HCT116 (cell line): ENCODE data around the gene NACC1. TPM values are rescaled to one million over a fixed set of nuclear protein-coding genes. Genes with fewer than 3 reads are reported as not detected.

Experiments used
- ATAC-seq: fragments of 200-7000 bp; cut with Tn5 transposase; 2 replicates; pipeline ENCODE4 v1.9.1; 2020; ENCODE audit warnings: mild to moderate bottlenecking, moderate library complexity
- BruUV-seq: library from RNA; stranded (reverse); fragments of 400-500 nt; replicated peaks from 2 replicates; lab custom pipeline; 2021; lab: Mats Ljungman, UMichigan
- CTCF ChIA-PET: fragments of 300-600 bp; sonication (Branson Sonifier 250); formaldehyde crosslinking; loops from one replicate; lab custom pipeline; 2021; ENCODE audit warnings: antibody characterized with exemption; lab: Charles Lee
- POLR2A ChIA-PET: fragments of 300-600, 350-600 bp; sonication (Branson Sonifier 250); formaldehyde crosslinking; loops from one replicate; lab custom pipeline; 2021; ENCODE audit warnings: antibody characterized with exemption; lab: Charles Lee
- RAD21 ChIA-PET, 2 experiments: fragments of 300-600 bp; sonication (Branson Sonifier 250); formaldehyde crosslinking; loops; one replicate each; lab custom pipeline; 2023; ENCODE audit warnings: low total read pairs in 2 of 2; ENCODE audit not compliant: uncharacterized antibody in 2 of 2, unreplicated experiment in 2 of 2, low non-redundant PET in 1 of 2; lab: Charles Lee
- DNase-seq: peaks from one replicate; pipeline ENCODE4 v3.0.0-alpha.2; 2010; ENCODE audit warnings: low read depth, low spot score
- H2AFZ ChIP-seq: fragments of 200-600 bp; shearing (Covaris generic), sonication (generic); 2 replicates; pipeline ENCODE4 v1.6.1; 2017; ENCODE audit warnings: low read depth, mixed run types, mixed read lengths, antibody characterized with exemption, low read length; ENCODE audit not compliant: poor library complexity, severe bottlenecking
- H3K27ac ChIP-seq: 2 replicates; pipeline ENCODE4 v1.5.1; 2012; ENCODE audit warnings: low read depth, low read length
- H3K27me3 ChIP-seq: fragments of 200-600 bp; sonication (generic); 2 replicates; pipeline ENCODE4 v1.6.1; 2016; ENCODE audit warnings: mixed run types, low read length, mixed read lengths; ENCODE audit not compliant: insufficient read depth
- H3K36me3 ChIP-seq, 2 experiments: fragments of 200-500 bp in 1 of 2; fragments of 200-600 bp in 1 of 2; sonication (Bioruptor generic) in 1 of 2; sonication (generic) in 1 of 2; 2 replicates each; pipeline versions ENCODE4 v1.5.1 to v1.6.1; 2014 to 2016; ENCODE audit warnings: low read length in 2 of 2, inconsistent platforms in 1 of 2, mixed read lengths in 1 of 2, mixed run types in 1 of 2; ENCODE audit not compliant: insufficient read depth in 2 of 2, control insufficient read depth in 1 of 2
- H3K4me1 ChIP-seq, 2 experiments: fragments of 200-600 bp in 1 of 2; sonication (generic) in 1 of 2; 2 replicates each; pipeline versions ENCODE4 v1.5.1 to v1.6.1; 2012 to 2017; ENCODE audit warnings: low read length in 2 of 2, inconsistent platforms in 1 of 2, mild to moderate bottlenecking in 1 of 2, mixed read lengths in 1 of 2, mixed run types in 1 of 2, moderate library complexity in 1 of 2; ENCODE audit not compliant: insufficient read depth in 2 of 2, control insufficient read depth in 1 of 2
- H3K4me2 ChIP-seq: fragments of 200-600 bp; sonication (generic); 2 replicates; pipeline ENCODE4 v1.6.1; 2017; ENCODE audit warnings: mixed run types, low read length, mixed read lengths
- H3K4me3 ChIP-seq, 2 experiments: fragments of 200-600 bp in 1 of 2; sonication (generic) in 1 of 2; replicated peaks in 1 of 2; 2 replicates each; pipeline ENCODE4 v1.5.1; 2011 to 2016; ENCODE audit warnings: low read length in 2 of 2, control low read depth in 1 of 2, low read depth in 1 of 2, mild to moderate bottlenecking in 1 of 2, mixed read lengths in 1 of 2, mixed run types in 1 of 2
- H3K79me2 ChIP-seq: fragments of 200-600 bp; sonication (generic); 2 replicates; pipeline ENCODE4 v1.6.1; 2017; ENCODE audit warnings: mild to moderate bottlenecking, mixed run types, low read length, moderate library complexity, mixed read lengths; ENCODE audit not compliant: insufficient read depth
- H3K9ac ChIP-seq: fragments of 200-600 bp; sonication (generic); 2 replicates; pipeline ENCODE4 v1.6.1; 2016; ENCODE audit warnings: low read length, mixed read lengths
- H3K9me2 ChIP-seq: fragments of 200-600 bp; sonication (generic), shearing (Covaris generic); 2 replicates; pipeline ENCODE4 v1.6.1; 2017; ENCODE audit warnings: mixed run types, mild to moderate bottlenecking, moderate library complexity; ENCODE audit not compliant: insufficient read depth
- H3K9me3 ChIP-seq, 2 experiments: fragments of 200-500 bp in 1 of 2; fragments of 200-600 bp in 1 of 2; sonication (Bioruptor generic) in 1 of 2; sonication (generic) in 1 of 2; 2 replicates each; pipeline ENCODE4 v1.6.1; 2014 to 2017; ENCODE audit warnings: low read length in 2 of 2, mixed read lengths in 2 of 2, inconsistent platforms in 1 of 2, low read depth in 1 of 2, mild to moderate bottlenecking in 1 of 2, mixed run types in 1 of 2, moderate library complexity in 1 of 2; ENCODE audit not compliant: control insufficient read depth in 1 of 2, insufficient read depth in 1 of 2
- H4K20me1 ChIP-seq: fragments of 200-600 bp; sonication (generic), shearing (Covaris generic); 2 replicates; pipeline ENCODE4 v1.6.1; 2017; ENCODE audit warnings: mixed run types, mild to moderate bottlenecking, moderate library complexity; ENCODE audit not compliant: insufficient read depth
- CBX3 ChIP-seq: IDR thresholded peaks from 2 replicates; pipeline ENCODE4 v1.6.1; 2012; ENCODE audit warnings: low read depth
- EGR1 ChIP-seq: IDR thresholded peaks from 2 replicates; pipeline ENCODE4 v1.6.1; 2012; ENCODE audit warnings: low read depth
- POLR2AphosphoS5 ChIP-seq: IDR thresholded peaks from 2 replicates; pipeline ENCODE4 v1.6.1; 2011; ENCODE audit warnings: mild to moderate bottlenecking, low read depth, low read length, moderate library complexity
- TCF7L2 ChIP-seq: IDR thresholded peaks from 2 replicates; pipeline ENCODE4 v1.7.0; 2011; ENCODE audit warnings: borderline replicate concordance, inconsistent platforms; ENCODE audit not compliant: insufficient read depth, insufficient read length; ENCODE audit errors: extremely low read depth
- ZNF274 ChIP-seq: fragments of 200-500 bp; sonication (Bioruptor generic); IDR thresholded peaks from 2 replicates; pipeline ENCODE4 v1.6.1; 2014; ENCODE audit warnings: mild to moderate bottlenecking, low read depth, low read length, inconsistent platforms
- intact Hi-C: fragments of 100-400 bp; cut with micrococcal nuclease; formaldehyde crosslinking; loops from 2 replicates; pipeline ENCODE4 v1.10.0; 2022
- total RNA-seq: library from RNA; stranded (reverse); gene quantifications from one replicate; pipeline ENCODE4 v1.2.1, GENCODE V29; 2021; ENCODE audit not compliant: unreplicated experiment
- TF ChIP-seq, protein P1 (sequence below), 3 experiments: fragments of 200-600 bp in 1 of 3; sonication (generic) in 1 of 3; IDR thresholded peaks in 2 of 3; conservative IDR thresholded peaks in 1 of 3; 2 replicates each; pipeline ENCODE4 v1.5.1; 2012 to 2017; ENCODE audit warnings: low read depth in 2 of 3, low read length in 2 of 3, antibody characterized with exemption in 1 of 3, borderline replicate concordance in 1 of 3, control low read depth in 1 of 3, mild to moderate bottlenecking in 1 of 3, mixed read lengths in 1 of 3, mixed run types in 1 of 3, moderate library complexity in 1 of 3; ENCODE audit not compliant: insufficient read depth in 1 of 3

NACC1 gene
- total RNA-seq, 1 experiment from 2014 or later, result 181 TPM

DNA sequence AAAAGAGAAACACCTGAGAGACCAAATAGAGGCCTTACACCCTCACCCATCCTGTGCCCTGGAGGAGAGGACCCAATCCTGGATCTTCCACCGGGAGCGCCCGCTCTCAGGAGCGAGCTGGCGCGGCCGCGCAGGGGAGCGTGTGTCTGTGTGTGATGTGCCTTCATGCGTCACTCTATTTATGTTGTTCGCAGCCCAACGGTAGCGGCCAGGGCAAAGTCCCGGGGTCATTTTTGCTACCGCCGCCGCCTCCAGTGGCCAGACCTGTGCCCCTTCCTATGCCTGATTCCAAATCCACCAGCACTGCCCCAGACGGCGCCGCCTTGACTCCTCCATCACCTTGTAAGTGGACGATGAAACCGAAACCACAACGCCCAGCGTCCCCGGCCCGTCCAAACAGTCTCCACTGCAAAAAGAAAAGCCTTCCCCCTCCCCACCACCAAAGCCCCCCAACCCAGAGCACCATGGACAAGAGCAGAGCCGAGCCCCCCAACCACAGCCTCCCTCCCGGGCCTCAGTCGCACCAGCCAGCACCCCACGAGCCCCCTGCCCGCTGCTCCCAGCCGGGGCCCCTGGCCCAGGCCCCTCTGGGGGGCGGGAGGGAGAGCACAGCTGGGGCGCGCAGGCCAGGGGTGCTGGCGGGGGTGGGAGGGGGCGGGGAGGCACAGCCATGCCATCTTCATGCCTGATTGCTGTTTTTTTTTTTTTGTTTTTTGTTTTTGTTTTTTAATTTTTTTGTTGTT, 30.1 kb upstream of the NACC1 start:
- DNase-seq (no peak), ATAC-seq (no peak)
- TF ChIP-seq CBX3, result no peak
- no peak for TF ChIP-seq TCF7L2
- TF ChIP-seq ZNF274, result no peak
- Histone ChIP-seq H3K9me3 (no peaks in the 10 kb centered on the region), H3K4me3 (no peak overlapping the region), H2AFZ (no peak overlapping the region), H3K9ac (no peak overlapping the region), H3K36me3 (no peaks in the 10 kb centered on the region), H3K4me2 (no peak overlapping the region), H3K27me3 (no peaks in the 10 kb centered on the region), H4K20me1 (no peaks in the 10 kb centered on the region), H3K27ac (no peak overlapping the region), H3K9me2 (no peaks in the 10 kb centered on the region), H3K4me1 (no peaks in the 10 kb centered on the region), H3K79me2 (no peaks in the 10 kb centered on the region)
- BruUV-seq, result no TSS peak
- RAD21 ChIA-PET, result no interaction called here
- CTCF ChIA-PET, result no interaction called here
- POLR2A ChIA-PET, result no interaction called here
- intact Hi-C loops, result no loop called here

DNA sequence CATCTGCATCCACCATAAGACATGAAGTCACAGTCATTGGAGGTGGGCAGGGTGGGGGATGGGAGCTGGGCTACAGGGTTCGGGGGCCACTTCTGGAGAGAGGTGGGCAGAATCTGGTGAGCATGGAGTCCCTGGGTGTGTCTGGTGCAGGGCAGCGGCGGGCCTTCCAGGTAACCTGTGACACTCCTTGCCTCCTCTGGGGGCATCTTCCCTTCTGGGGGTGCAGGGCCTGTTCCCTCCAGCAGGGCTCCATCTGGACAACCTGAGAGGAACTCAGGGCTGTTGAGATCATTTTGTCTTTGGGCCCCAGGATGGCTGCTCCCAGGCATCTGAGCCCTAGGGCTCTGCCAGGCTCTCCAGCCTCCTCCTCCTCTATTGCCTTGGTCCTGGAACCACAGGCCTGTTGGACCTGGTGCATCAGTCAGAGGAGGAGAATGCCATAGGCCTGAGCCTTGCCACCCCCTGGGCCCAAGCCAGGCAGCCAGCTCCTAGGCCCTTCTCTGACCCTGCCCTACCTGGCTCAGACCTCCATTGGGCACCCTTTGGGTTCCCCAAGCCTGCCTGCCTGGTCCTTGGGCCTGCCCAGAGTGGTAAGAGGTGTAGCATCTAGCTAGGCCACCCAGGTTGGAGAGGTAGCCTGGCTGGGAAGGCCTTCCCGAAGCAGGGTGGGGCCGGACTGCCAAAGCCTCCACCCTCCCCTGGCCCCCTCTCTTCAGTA, 28.8 kb upstream of the NACC1 start:
- Histone ChIP-seq H4K20me1 (no peaks in the 10 kb centered on the region), H3K79me2 (no peaks in the 10 kb centered on the region), H3K4me3 (no peak overlapping the region), H3K36me3 (no peaks in the 10 kb centered on the region), H3K9me3 (no peaks in the 10 kb centered on the region), H3K27me3 (no peaks in the 10 kb centered on the region), H3K9me2 (no peaks in the 10 kb centered on the region), H3K27ac (no peak overlapping the region), H3K9ac (no peak overlapping the region), H3K4me1 (peaks cover 5 to 9% of the 10 kb centered on the region in 2 experiments; a peak in 3 of 4 replicates), H3K4me2 (no peak overlapping the region), H2AFZ (no peak overlapping the region)
- ChIA-PET RAD21 (no interaction called here), POLR2A (no interaction called here), CTCF (interaction anchor here (1.5 to 3.0 kb wide), 2 partner anchors 28 to 112 kb away, joined by 6 to 9 read pairs; no protein-coding TSS in a partner anchor)
- TF ChIP-seq POLR2AphosphoS5, result no peak
- TF ChIP-seq, protein P1, sequence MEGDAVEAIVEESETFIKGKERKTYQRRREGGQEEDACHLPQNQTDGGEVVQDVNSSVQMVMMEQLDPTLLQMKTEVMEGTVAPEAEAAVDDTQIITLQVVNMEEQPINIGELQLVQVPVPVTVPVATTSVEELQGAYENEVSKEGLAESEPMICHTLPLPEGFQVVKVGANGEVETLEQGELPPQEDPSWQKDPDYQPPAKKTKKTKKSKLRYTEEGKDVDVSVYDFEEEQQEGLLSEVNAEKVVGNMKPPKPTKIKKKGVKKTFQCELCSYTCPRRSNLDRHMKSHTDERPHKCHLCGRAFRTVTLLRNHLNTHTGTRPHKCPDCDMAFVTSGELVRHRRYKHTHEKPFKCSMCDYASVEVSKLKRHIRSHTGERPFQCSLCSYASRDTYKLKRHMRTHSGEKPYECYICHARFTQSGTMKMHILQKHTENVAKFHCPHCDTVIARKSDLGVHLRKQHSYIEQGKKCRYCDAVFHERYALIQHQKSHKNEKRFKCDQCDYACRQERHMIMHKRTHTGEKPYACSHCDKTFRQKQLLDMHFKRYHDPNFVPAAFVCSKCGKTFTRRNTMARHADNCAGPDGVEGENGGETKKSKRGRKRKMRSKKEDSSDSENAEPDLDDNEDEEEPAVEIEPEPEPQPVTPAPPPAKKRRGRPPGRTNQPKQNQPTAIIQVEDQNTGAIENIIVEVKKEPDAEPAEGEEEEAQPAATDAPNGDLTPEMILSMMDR (IDR thresholded peaks at IDR 0.05 in 2 of 3, conservative IDR thresholded peaks at IDR 0.05 in 1 of 3; ENCODE audit: borderline replicate concordance in 1 of 3, insufficient read depth in 1 of 3, low read depth in 2 of 3, low read length in 2 of 3), result peak in 2 of 3 experiments; percentile 69 to 74; a peak in 4 of 6 replicates
- no peak for TF ChIP-seq EGR1
- BruUV-seq, result no TSS peak
- peak; percentile 81 for ATAC-seq
- intact Hi-C loops, result no loop called here
- no peak for DNase-seq
